PC-9 (cell line): ENCODE results near the gene TEFM. TPM values are rescaled to one million over a fixed set of nuclear protein-coding genes. Genes with fewer than 3 reads are reported as not detected.

Experiments
- Bru-seq: library from RNA; stranded (reverse); fragments of 400-500 nt; gene quantifications from one replicate; lab custom pipeline; 2021; lab: Mats Ljungman, UMichigan
- BruChase-seq, 2 experiments: library from RNA; stranded (reverse); fragments of 400-500 nt; gene quantifications; one replicate each; lab custom pipeline; 2021; lab: Mats Ljungman, UMichigan
- BruUV-seq: library from RNA; stranded (reverse); fragments of 400-500 nt; replicated peaks from 2 replicates; lab custom pipeline; 2021; lab: Mats Ljungman, UMichigan
- CTCF ChIA-PET: fragments of 300-600 bp; sonication (Branson Sonifier 250); formaldehyde crosslinking; loops from one replicate; lab custom pipeline; 2022; ENCODE audit warnings: antibody characterized with exemption; lab: Charles Lee
- POLR2A ChIA-PET: fragments of 300-600 bp; sonication (Branson Sonifier 250); formaldehyde crosslinking; loops from one replicate; lab custom pipeline; 2022; ENCODE audit warnings: antibody characterized with exemption; ENCODE audit not compliant: unreplicated experiment; lab: Charles Lee
- DNase-seq, 2 experiments: peaks; one replicate each; pipeline versions ENCODE4 v3.0.0 to v3.0.0-alpha.2; 2015 to 2022; ENCODE audit warnings: mixed read lengths in 1 of 2
- H2AFZ ChIP-seq: fragments of 200-600 bp; sonication (generic); 2 replicates; pipeline ENCODE4 v1.8.1; 2017; ENCODE audit warnings: antibody characterized with exemption
- H3F3A ChIP-seq: fragments of 200-600 bp; sonication (generic); 2 replicates; pipeline ENCODE4 v1.8.1; 2017; ENCODE audit warnings: antibody characterized with exemption, mild to moderate bottlenecking, low read depth; ENCODE audit not compliant: insufficient read depth
- H3K27ac ChIP-seq: fragments of 200-600 bp; sonication (generic); 2 replicates; pipeline ENCODE4 v1.6.1; 2016; ENCODE audit warnings: mixed run types
- H3K27me3 ChIP-seq: fragments of 200-600 bp; sonication (generic); 2 replicates; pipeline ENCODE4 v1.6.1; 2016; ENCODE audit warnings: low read depth, mixed run types; ENCODE audit not compliant: insufficient read depth
- H3K36me3 ChIP-seq: fragments of 200-600 bp; sonication (generic); 2 replicates; pipeline ENCODE4 v1.6.1; 2016; ENCODE audit warnings: low read depth, mixed run types
- H3K4me1 ChIP-seq: fragments of 200-600 bp; sonication (generic); replicated peaks from 2 replicates; pipeline ENCODE4 v1.6.1; 2016; ENCODE audit warnings: mixed run types; ENCODE audit not compliant: insufficient read depth
- H3K4me2 ChIP-seq: fragments of 200-600 bp; sonication (generic); 2 replicates; pipeline ENCODE4 v1.6.1; 2017; ENCODE audit warnings: mixed run types
- H3K4me3 ChIP-seq: fragments of 200-600 bp; sonication (generic); 2 replicates; pipeline ENCODE4 v1.6.1; 2016; ENCODE audit warnings: mixed run types
- H3K79me2 ChIP-seq: fragments of 200-600 bp; sonication (generic); 2 replicates; pipeline ENCODE4 v1.6.1; 2017; ENCODE audit warnings: low read depth, mixed run types
- H3K9me2 ChIP-seq: fragments of 200-600 bp; sonication (generic); 2 replicates; pipeline ENCODE4 v1.8.1; 2017; ENCODE audit warnings: mild to moderate bottlenecking; ENCODE audit not compliant: insufficient read depth
- H3K9me3 ChIP-seq: fragments of 200-600 bp; sonication (generic); 2 replicates; pipeline ENCODE4 v1.8.1; 2016; ENCODE audit warnings: low read depth; ENCODE audit not compliant: insufficient read depth
- H4K20me1 ChIP-seq: fragments of 200-600 bp; sonication (generic); 2 replicates; pipeline ENCODE4 v1.8.1; 2017; ENCODE audit not compliant: insufficient read depth
- EZH2 ChIP-seq: fragments of 200-600 bp; sonication (generic); IDR thresholded peaks from 2 replicates; pipeline ENCODE4 v1.8.0; 2017; ENCODE audit warnings: antibody characterized with exemption, low read depth
- intact Hi-C: fragments of 100-400 bp; cut with micrococcal nuclease; formaldehyde crosslinking; loops from one replicate; pipeline ENCODE4 v1.10.0; 2022; ENCODE audit not compliant: unreplicated experiment
- long read RNA-seq: library from polyadenylated mRNA; stranded (forward); transcript quantifications from one replicate; pipeline ENCODE4 v2.0.0, GENCODE V29; 2022
- total RNA-seq: library from RNA; stranded (reverse); gene quantifications from 2 replicates; pipeline ENCODE4 v1.2.3, GENCODE V29; 2021
- TF ChIP-seq, protein P1 (sequence below): fragments of 200-600 bp; sonication (generic); conservative IDR thresholded peaks from 2 replicates; pipeline ENCODE4 v1.6.1; 2017; ENCODE audit warnings: mixed run types, antibody characterized with exemption, mild to moderate bottlenecking, moderate library complexity

Gene TEFM
- total RNA-seq (13.3 and 14.8 TPM in 2 replicates), Bru-seq, nascent RNA (percentile 76 among the genes with signal in this experiment), BruChase-seq, experiment 1, labeled RNA remaining after a 2-hour chase (percentile 79 among the genes with signal in this experiment), BruChase-seq, experiment 2, labeled RNA remaining after a 6-hour chase (percentile 65 among the genes with signal in this experiment)
- long read RNA-seq, transcript TEFM-205 (4 exons, 1,891 nt): major isoform, 17 of 28 reads
- long read RNA-seq, partial matches to known transcripts: 1 of 28 reads
- long read RNA-seq, other reads (novel, unspliced or antisense): 8 of 28 reads

DNA sequence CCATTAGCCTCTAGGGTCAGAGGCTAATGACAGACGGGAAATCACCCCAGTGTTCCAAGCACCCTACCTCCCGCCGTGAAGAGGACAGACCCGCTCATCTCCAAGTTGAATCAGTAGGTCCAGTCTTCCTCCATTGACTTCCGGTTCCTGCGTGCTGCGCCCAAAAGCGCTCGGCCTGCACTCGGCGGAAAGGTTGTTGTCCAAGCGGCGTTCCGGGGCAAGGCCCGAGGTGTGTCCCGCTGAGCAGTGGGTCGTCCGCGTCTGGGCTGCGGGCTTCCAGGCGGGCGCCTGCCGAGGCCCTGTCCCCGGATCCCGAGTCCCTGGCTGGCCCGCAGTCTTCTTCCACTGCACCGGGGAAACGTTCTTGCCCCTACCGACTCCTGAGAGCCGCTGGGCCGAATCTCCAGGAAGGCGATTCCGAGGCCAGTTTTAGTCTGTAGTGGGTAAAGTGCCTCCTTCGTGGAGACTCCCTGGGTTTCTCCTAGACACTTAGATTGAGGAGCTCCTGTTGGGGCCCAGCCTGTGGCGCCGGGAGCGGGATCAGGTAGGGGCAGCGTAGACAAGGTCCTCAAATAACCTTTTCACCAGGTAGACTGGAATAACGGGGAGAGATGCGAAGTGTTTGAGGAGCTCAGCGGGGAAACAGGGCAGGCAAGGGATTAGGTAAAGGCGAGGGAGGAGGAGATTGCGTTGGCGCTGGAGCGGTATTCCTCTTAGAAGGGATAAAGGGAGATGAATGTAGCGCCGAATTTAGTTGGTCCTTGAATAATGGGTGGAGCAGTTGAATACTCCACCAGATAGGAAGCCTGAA lies at the start of gene TEFM:
TEFM (minus strand) TSS at position 138 of the 811 bp plus-strand sequence; CDS start at position 98, 40 bp downstream.
- POLR2A ChIA-PET: interaction anchor here (0.7 to 0.9 kb wide), 2 partner anchors 21 to 399 kb away, joined by 3 read pairs; no protein-coding TSS in a partner anchor
- peak; percentile 82 to 91 for DNase-seq
- H3K4me3 ChIP-seq: peak within 1 kb of the TSS; percentile 85
- no peaks in the 10 kb centered on the region; the same call in 1 of the 2 replicates for H3K4me1 ChIP-seq
- CTCF ChIA-PET: no interaction called here
- peak within 1 kb of the TSS; percentile 34 for H3K27ac ChIP-seq
- TSS peak; percentile 61 for BruUV-seq
- H4K20me1 ChIP-seq: no peaks in the 10 kb centered on the region
- intact Hi-C loops: loop anchor here (1.0 to 5.0 kb wide), 2 partner anchors 64 to 466 kb away; no protein-coding TSS in a partner anchor
- H3K9me2 ChIP-seq: no peaks in the 10 kb centered on the region
- H2AFZ ChIP-seq: peak within 1 kb of the TSS; percentile 94
- peak within 1 kb of the TSS; percentile 80 for H3K4me2 ChIP-seq
- H3K79me2 ChIP-seq: peaks cover 20% of the 10 kb centered on the region
- peaks cover 7% of the 10 kb centered on the region; the same call in 1 of the 2 replicates for H3K36me3 ChIP-seq
- TF ChIP-seq, protein P1, sequence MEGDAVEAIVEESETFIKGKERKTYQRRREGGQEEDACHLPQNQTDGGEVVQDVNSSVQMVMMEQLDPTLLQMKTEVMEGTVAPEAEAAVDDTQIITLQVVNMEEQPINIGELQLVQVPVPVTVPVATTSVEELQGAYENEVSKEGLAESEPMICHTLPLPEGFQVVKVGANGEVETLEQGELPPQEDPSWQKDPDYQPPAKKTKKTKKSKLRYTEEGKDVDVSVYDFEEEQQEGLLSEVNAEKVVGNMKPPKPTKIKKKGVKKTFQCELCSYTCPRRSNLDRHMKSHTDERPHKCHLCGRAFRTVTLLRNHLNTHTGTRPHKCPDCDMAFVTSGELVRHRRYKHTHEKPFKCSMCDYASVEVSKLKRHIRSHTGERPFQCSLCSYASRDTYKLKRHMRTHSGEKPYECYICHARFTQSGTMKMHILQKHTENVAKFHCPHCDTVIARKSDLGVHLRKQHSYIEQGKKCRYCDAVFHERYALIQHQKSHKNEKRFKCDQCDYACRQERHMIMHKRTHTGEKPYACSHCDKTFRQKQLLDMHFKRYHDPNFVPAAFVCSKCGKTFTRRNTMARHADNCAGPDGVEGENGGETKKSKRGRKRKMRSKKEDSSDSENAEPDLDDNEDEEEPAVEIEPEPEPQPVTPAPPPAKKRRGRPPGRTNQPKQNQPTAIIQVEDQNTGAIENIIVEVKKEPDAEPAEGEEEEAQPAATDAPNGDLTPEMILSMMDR: no peak
- no peak for TF ChIP-seq EZH2
- H3K27me3 ChIP-seq: no peaks in the 10 kb centered on the region
- peaks cover 16% of the 10 kb centered on the region; the same call in 1 of the 2 replicates for H3F3A ChIP-seq
- no peaks in the 10 kb centered on the region for H3K9me3 ChIP-seq

- H2AFZ ChIP-seq: no peak overlapping the region
- no peaks in the 10 kb centered on the region for H3K4me1 ChIP-seq
- POLR2A ChIA-PET: interaction anchor here (0.6 kb wide), 1 partner anchor 425 kb away, joined by 7 read pairs; no protein-coding TSS in a partner anchor
- H3K79me2 ChIP-seq: no peaks in the 10 kb centered on the region
- TF ChIP-seq, protein P1: no peak
- no peaks in the 10 kb centered on the region for H3K9me2 ChIP-seq
- no peaks in the 10 kb centered on the region for H3K36me3 ChIP-seq
- no peaks in the 10 kb centered on the region for H4K20me1 ChIP-seq
- CTCF ChIA-PET: no interaction called here
- BruUV-seq: no TSS peak
- H3K4me2 ChIP-seq: no peak overlapping the region
- no peak for DNase-seq
- intact Hi-C loops: no loop called here
- H3K27me3 ChIP-seq: no peaks in the 10 kb centered on the region
- no peaks in the 10 kb centered on the region for H3K9me3 ChIP-seq
- no peak overlapping the region for H3K4me3 ChIP-seq
- no peaks in the 10 kb centered on the region for H3F3A ChIP-seq
- no peak overlapping the region for H3K27ac ChIP-seq
Measured at GRCh38 chr17:30954046-30954830, 48.2 kb upstream of the TEFM start.
